Suppressor macrophage treated with lipopolysaccharide for 4 hours (primary cell): ENCODE measurements around the gene SLC25A34.
A peak's percentile ranks its signal among the peaks of the same experiment; 100 is the strongest.

Experiments used
- DNase-seq: peaks from one replicate; pipeline ENCODE4 v3.0.0-alpha.2; 2020

SLC25A34 gene

DNA sequence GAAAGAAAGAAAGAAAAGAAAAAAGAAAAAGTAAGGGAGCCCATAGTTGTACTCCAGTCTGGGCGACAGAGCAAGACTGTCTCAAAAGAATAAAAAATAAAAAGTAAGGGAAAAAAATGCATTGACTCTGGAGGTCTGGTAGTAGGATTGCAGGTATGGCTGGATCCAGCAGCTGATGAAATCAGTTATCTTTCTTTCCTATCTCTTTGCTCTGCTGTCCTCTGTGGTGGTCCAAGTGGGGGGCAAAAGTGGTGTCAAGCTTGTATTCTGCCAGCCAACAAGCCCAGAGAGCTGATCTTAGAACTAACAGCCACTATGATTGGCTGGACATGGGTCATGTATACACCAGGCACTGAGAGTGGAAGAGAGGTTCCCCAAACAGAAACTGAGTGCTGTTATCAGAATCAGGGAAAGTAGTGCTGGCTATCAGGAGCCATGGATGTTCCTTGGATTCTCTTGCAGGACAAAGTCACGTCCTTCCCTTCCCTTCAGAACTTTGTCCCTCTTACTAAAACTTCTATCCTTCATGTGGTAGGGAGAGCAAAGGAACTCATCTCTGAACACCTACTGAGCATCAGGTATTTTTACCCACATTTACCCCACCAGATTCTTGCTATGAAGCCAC is 19.1 kb downstream of the SLC25A34 start:
- no peak for DNase-seq

DNA sequence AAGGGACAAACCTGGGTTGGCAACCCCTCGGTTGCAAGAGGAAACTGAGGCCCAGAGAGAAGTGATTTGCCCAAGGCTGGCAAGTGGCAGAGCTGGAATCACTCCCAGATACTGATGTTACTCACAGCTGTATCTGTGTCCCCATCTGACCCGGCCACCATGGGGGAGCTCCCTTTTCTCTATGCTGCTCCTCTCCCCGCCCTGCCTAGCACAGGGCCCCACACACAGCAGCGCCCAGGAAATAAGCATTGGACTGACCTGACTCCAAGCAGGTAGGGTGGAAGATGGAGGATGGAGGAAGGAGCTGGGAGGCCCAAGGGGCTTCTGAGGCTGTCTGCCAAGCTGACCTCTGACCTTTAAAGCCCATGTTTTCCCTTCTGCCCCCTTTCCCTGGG is 19.6 kb downstream of the SLC25A34 start:
- DNase-seq: no peak

DNA sequence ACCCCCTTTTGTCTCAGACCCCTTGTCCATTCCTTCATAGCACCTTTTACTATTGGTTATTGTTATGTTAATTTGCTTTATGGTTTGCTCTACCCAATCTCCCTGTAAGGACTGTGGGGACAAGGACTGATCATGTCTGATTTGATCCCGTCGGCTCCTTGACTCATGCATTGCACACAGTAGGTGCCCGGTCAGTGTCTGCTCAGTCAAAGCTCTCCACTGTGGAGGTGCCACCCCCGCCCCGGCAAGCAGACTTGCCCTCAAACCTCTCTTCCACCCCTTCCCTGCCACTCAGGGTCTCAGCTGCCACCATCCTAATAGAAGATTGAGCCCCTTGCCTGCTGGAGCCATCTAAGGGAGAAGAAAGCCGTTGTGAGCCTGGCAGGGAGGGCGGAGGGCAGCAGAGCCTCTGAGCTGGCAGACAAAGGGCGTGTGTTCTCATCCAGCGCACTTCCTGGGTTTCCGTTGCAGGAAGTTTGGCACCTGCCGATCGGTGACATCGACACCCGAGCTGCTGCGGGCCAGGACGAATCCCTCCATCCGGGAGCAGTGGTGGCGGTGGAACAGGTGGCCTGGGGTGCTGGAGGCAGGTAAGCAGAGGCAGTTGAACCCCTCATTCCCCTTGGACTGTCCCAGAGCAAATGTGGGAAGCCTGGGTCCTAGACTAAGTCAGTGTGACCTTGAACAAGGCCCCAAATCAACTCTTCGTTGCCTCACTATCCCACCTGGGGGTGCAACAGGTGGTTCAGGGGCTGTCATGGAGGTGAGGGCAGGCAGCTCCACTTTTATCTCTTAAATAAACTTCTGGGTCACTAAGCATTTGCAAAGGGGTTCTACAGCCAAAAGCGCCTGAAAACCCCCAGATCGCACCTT is 20.3 kb downstream of the SLC25A34 start:
- DNase-seq: no peak

DNA sequence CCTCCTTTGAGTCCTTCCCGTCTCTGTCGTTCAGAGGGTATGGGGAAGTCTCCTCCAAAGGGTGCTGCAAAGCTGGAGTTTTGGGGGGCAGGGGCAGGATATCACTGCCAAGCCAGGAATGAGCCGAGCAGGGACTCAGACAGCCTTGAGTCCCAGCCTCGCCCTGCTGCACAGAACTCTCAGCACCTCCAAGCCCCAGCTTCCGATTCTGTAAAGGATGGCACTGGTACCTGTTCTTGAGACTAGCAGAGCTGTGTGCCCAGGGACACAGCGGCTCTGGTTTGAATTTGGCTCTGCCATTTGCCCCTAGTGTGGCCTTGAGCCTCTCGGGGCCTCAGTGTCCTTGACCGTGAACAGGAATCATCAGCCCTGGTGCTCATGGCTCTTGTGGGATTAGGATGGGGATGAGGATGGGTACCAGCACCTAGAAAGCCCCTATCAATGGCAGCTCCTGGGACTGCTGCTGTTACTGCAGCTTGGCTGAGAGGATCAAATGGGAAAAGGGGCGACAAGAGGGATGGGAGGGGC is 21.0 kb downstream of the SLC25A34 start:
- no peak for DNase-seq

DNA sequence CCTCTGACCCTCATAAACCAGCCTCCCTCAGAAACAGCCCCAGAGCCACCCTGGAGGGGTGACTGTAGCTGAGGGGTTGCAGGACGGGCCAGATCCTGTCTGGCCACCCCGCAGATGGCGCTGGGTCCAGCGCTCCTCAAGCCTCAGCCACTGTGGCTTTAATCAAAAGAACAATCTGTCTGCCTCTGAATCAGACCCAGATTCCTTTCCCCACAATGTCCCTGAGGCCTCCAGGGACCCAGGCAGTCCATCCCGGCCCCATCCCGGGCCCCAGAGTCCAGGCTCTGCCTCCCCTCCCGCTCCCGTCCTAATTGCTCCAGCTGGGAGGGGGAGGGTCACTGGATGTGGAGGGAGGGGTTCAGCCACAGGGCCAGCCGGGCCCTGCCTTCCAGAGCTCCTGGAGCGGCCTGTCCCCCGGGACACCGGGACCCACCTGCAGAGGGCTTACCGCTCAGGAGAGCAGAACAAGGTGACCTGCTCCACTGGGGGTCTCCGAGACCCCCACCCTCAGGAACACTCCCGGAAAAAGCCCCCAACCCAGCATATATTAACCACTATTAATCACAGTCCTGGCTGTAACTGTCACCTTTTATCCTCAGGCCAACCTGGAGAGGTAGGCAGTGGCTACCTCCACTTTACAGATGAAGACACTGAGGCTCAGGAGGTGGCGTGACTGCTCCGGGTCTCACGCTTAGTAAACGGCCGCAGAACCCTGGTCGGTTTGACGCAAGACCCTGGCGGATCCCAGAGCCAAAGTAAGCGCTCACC is 21.7 kb downstream of the SLC25A34 start:
- no peak for DNase-seq

DNA sequence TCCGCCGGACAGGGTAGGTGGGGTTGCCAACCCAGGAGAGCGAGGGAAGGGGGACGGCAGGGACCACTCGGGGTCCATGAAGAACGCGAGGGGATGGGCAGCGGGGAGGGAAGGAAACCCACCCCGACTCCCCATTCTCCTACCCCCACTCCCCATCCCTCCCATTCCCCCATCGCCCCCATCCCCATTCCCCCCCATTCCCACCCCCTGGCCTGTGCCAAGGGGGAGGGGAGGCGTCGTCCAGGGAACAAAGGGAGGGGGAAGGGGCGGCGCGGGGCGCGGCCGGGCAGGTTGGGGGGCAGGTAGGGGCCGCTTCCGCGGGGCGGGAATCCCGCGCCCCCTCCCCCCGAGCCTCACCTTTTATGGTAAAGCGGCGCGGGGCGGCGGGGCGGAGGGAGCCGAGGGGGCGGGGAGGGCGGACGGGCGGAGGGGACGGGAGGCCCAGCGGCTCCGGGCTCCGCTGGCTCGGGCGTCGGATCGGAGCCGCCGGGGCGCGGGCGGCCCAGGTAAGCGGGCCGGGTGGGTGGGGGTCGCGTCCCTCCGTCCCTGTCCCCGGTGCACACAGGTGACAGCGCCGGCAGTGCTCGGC is 22.4 kb downstream of the SLC25A34 start, which contains the start of gene FBLIM1:
TSS of gene FBLIM1 (plus strand) at position 453 of the 589 bp plus-strand sequence. CDS start 6,189 bp downstream, outside the sequence.
- DNase-seq: no peak

DNA sequence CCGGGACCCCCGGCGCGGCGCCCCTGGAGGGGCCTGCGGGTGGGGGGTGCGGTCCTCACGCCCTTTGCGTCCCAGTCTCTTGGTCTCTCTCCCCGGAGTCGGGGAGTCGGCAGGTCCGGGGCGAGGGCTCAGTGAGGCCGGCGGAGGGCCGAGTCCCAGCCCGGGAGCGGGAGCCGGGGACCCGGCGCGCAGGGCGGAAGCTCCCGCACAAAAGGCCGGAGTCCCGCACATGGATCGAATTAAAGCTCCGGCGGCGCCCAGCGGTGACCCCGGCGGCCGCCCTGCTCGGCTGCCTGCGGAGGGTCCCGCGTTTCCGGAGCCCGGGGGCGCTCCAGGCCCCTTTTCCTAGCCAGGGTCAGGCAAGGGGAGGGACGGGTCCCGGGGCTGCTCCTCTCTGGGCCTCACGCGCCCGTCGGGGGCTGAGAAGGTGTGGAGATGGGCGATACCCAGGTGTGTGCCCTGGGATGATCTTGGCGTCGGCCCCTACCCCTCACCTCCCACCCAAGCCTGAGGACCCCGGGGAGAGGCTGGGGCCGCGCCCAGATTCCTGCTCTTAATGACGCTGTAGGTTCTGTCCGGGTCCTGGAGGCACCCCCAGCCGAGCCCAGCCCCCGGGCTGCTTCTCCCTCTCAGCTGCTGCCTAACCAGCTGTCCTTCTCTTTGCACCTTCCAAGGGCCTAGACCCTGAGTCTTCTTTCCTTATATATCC is 23.0 kb downstream of the SLC25A34 start:
- DNase-seq: peak; percentile 15

DNA sequence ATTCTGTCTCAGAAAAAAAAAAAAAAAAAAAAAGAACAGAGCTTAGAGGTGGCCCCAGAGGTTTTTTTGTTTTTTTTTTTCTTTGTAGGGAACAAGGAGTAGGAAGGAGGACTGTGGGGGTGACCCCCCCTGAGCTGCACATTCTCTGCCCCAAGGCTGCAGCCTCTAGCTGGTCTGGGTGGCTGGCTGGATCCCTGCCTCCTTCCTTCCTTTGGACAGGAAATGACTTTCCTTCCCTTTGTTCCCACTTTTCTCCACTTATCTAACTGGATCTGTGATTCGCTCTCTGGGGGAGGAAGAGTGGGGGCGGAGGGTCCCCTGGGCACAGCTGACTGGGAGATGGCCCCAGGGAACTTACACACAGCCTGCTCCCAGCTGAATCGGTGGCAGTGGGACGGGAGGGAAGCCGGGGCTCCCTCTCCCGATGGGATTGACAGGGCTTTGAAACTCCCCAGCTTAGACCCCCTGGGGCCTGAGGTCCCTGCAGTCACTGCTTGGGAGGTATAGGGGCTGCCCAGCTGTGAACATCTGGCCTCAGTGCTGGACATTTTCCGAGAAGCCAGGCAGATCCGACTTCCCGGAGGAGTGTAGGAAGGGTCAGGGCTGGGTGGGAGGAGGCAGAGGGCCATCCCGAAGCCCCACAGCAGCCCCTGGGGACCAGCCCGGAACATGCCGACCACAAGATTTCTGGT is 24.6 kb downstream of the SLC25A34 start:
- no peak for DNase-seq

DNA sequence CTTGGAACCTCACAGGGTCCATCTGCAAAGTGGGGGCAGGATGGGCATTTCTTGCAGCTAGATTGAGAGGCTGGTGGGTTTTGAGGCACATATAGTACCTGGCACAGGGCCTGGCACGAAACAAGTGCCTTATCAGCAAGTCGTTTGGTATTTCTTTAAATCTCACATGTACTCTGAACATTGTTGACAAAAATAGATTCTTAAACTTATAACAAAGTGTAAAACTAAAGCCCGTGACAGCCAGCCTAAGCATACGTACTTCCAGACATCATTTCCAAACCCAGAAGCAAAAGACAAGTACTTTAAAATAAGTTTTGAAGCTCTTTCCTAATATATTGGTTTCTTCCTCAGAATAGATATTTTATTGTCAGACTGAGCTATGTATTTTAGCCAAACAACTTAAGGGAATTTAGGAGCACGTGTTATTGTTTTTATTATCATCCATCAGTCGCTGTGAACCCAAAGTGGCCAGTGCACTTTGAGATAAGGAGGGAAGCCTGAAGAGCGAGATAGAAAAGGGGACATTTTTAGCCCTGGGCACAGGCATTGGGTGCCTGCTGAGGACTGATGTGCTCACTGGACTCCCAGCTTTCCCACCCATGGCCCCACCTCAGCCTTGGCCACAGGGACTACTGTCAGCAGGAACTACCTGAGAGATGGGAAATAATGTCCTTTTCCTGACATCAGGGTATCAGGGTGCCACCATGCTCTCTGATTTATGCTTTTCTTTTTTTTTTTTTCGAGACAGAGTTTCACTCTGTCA is 25.5 kb downstream of the SLC25A34 start:
- DNase-seq: no peak

DNA sequence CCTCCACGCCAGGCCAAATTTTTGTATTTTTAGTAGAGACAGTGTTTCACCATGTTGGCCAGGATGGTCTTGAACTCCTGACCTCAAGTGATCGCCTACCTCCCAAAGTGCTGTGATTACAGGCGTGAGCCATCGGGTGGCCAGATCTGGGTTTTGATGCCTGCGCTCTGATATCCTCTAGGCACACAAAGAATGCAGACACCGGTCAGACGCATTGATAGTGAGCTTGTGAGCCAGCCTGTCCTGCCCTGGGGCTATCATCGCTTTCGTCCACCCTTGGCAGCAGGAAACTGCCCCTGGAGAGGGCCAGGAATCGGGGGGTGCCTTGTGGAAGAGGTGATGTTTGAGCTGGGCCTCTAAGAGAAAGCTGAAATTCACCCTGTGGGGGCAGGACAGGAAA is 26.5 kb downstream of the SLC25A34 start:
- DNase-seq: no peak

DNA sequence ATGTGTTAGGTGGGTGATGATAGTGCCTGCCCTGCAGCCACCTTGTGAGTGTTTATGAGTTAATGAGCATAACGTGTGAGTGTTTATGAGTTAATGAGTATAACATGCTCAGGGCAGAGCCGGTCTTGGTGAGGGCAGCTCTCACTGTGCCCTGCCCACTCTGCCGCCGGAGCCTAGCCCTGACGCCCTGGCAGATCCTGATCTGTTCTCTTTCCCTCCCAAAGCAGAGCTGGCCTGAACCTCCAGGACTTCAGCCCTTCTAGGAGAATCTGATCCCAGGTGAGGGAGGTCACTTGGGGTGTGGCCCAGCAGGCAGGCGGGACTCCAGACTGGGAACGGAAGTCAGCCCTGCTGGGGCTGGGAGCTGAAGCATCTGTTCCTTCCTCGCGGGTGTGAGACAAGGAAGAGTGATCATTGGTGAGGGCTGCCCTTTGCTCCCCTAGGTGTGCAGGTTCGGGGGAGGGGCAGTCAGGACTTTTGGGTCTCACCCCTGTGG is 28.3 kb downstream of the SLC25A34 start:
- DNase-seq: no peak

DNA sequence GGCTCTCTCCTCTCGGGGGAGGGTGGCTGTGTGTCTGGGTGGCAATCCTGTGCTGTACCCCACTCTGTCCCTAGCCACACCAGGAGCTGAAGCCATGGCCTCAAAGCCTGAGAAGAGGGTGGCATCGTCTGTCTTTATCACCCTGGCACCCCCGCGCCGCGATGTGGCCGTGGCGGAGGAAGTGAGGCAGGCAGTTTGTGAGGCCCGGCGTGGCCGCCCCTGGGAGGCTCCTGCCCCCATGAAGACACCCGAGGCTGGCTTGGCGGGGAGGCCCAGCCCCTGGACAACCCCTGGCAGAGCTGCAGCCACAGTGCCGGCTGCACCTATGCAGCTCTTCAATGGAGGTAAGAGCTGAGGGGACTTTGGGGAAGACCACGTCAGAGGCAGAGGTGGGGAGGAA is 28.8 kb downstream of the SLC25A34 start:
- no peak for DNase-seq

DNA sequence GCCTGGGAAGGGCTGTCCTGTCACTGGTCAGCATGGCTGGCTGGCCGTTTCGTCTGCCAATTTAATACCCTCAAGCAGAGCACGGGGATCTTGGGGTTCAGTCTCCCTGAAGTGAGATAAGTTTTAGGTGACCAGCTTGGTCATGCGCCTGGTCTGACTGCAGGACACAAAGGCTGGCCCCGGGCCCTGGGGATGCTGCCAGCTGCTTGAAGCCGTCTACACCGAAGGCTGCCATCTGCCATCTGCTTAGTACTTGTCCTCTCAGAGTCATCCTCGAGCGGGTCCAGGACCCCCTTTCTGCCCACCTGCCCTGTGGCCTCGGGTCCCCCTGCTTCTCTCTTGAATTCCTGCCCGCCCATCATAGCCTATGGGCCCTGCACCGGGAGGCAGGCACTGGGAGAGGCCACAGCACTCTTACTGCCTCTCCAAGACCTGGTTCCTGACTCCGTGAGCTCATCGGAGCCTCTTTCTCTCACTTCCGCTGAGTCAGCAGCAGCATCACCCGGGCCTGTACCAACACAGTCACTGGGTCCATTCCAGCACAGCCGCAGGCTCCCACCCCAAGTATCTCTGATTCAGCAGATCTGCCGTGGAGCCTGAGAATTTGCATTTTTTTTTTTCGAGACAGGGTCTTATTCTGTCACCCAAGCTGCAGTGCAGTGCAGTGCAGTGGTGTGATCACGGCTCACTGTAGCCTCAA is 29.6 kb downstream of the SLC25A34 start:
- no peak for DNase-seq

DNA sequence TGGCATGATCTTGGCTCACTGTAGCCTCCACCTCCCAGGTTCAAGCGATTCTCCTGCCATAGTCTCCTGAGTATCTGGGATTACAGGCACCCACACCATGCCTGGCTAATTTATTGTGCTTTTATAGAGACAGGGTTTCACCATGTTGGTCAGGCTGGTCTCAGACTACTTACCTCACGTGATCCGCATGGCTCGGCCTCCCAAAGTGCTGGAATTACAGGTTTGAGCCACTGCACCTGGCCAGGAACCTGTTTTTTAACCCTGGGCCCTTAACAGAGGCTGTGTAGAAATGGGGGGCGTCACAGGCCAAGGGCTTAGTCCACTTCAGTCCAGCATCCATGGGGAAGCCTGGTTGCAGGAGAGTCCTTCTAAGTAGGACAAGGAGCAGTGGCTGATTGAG is 31.9 kb downstream of the SLC25A34 start:
- no peak for DNase-seq

DNA sequence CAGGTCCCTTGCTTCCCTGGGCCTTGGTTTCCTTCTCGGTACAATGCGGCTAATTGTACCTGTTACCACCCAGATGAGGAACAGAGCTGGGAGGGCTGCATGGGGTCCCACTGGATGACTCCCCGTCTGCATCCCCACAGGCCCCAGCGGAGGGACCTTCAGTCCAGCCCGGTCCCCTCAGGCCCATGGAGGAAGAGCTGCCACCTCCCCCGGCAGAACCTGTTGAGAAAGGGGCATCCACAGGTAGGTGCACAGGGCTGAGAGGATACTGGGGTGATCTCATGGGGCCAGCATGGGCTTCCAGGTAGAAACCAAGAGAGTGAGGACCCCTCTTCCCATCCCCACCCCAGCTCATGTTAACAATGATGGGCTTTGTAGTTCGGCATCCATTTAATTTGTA is 32.3 kb downstream of the SLC25A34 start:
- no peak for DNase-seq

DNA sequence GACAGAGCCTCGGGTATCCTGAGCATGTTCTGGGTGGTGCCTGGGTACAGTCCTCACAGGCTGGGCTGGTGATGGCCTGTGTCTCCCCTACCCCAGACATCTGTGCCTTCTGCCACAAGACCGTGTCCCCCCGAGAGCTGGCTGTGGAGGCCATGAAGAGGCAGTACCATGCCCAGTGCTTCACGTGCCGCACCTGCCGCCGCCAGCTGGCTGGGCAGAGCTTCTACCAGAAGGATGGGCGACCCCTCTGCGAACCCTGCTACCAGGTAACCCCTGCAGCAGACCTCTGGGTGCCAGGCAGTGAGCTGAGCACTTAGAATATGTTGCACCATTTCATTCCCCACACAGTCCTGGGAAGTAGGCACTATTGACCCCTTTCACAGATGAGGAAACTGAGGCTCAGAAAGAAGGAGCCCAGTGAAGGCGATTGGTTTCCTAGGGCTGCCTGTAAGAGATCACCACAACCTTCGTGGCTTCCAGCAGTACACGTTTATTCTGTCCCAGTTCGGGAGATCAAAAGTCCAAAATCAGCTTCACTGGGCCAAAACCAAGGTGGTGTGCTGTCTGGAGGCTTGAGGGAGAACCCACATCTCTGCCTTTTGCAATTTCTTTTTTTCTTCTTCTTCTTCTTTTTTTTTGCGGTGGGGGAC is 34.4 kb downstream of the SLC25A34 start:
- no peak for DNase-seq

DNA sequence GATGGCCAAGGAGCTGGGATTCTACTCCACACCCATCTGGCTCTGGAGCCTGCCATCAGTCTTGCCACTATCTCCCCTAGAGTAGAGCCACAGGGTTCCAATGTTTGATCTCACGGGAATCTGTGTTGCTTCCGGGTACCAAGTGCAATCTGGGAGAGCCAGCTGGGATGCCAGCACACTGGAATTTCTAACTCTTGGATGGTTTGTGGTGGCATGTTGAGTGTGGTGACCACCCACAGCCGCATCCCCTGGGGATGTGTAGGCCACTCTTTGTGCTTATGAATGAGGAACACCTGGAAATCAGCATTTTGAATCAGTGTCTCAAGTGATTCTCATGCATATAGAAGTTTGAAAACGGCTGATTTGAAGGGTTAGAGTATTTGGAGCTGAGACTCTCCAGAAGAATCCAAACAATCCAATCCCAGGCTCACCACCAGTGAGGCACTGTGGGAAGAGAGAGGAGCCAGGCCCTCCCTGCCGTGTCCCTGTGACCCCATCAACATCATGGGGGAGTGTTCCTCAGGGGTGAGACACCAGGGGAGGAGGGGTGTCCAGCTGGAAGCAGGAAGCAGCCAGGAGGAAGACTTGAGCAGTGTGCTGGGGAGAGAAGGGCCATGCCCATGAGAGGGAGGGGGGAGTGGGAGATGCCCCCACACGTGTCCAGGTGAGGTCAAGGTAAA is 35.9 kb downstream of the SLC25A34 start:
- DNase-seq: no peak

DNA sequence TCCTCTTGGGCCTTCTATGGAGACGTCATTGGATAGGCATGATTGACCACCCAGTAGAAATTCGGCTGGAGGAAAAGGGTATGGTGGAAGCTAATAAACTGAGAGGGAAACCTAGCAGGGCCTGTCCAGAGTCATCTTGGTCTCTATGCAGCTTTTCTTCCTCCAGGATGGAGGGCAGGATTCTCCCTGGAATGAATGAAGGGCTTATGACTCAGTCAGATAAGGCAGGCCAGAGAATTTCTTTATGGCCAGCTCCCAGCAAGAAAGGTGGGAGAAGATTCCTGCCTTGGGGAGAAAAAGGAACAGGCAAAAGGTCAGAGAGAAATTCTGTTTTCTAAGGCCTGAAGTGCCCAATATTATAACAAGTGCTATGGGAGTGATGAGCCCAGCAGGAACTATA is 39.6 kb downstream of the SLC25A34 start:
- DNase-seq: no peak
